Right atrium auricular region (tissue), 2 donors: ENCODE measurements around the gene CAVIN2. TPM values are rescaled to one million over a fixed set of nuclear protein-coding genes. Genes with fewer than 3 reads are reported as not detected.
A peak's percentile ranks its signal among the peaks of the same experiment; 100 is the strongest.

ENCODE experiments used
- DNase-seq: peaks from one replicate; pipeline ENCODE4 v3.0.0-alpha.2; 2019; ENCODE audit warnings: low spot score
- H3K27ac ChIP-seq, 2 donors: fragments of 200-600 bp; sonication (generic); 1 replicate in 1 of 2; 2 replicates in 1 of 2; pipeline ENCODE4 v1.5.1; 2016 to 2019
- H3K27me3 ChIP-seq, 2 donors: fragments of 200-600 bp; sonication (generic); one replicate each; pipeline versions ENCODE4 v1.5.1 to v1.6.0; 2017 to 2019
- H3K36me3 ChIP-seq: fragments of 200-600 bp; sonication (generic); one replicate; pipeline ENCODE4 v1.5.1; 2016
- H3K4me1 ChIP-seq, 2 donors: fragments of 200-600 bp; sonication (generic); one replicate each; pipeline versions ENCODE4 v1.5.1 to v1.6.0; 2017 to 2019
- H3K4me3 ChIP-seq, 2 donors: fragments of 200-600 bp; sonication (generic); 1 replicate in 1 of 2; 2 replicates in 1 of 2; pipeline ENCODE4 v1.5.1; 2017 to 2019; ENCODE audit warnings: mild to moderate bottlenecking in 1 of 2, moderate library complexity in 1 of 2
- H3K9me3 ChIP-seq, 2 donors: fragments of 200-600 bp; sonication (generic); one replicate each; pipeline ENCODE4 v1.5.1; 2019
- total RNA-seq, 2 donors: library from RNA; depleted of rRNA; stranded (reverse); fragments of >200 nt; gene quantifications; one replicate each; pipeline ENCODE4 v1.1.0, GENCODE V29; 2016
- TF ChIP-seq, protein P1 (sequence below), 2 donors: fragments of 200-600 bp; sonication (generic); IDR thresholded peaks; one replicate each; pipeline ENCODE4 v1.5.1; 2019; ENCODE audit warnings: antibody characterized with exemption in 2 of 2

Gene CAVIN2
- total RNA-seq, 2 donors from 2014 or later = 118 to 263 TPM

DNA sequence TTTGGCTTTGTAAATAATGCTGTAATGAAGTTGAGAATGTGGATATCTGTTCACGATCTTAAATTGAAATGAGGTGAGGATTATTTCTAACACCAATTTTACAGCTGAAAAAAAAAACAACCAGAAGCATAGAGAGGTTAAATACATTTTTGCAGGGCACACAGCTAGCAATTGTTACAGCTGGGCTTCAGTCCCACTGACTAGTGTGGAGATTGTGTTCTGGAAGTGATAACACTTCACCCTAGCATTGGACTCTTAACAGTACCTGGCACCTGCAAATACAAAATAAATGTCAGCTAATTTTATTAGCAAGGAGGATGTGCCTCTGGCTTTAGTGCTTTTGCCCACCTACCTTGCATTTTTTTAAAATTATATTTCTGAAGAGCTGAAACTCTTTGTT, 28.8 kb downstream of the CAVIN2 start:
- Histone ChIP-seq H3K9me3 (no peaks in the 10 kb centered on the region), H3K4me3 (no peak overlapping the region), H3K4me1 (no peaks in the 10 kb centered on the region), H3K27ac (peak overlapping the region in 1 of 2 donors; percentile 32), H3K27me3 (no peaks in the 10 kb centered on the region), H3K36me3 (no peaks in the 10 kb centered on the region)
- DNase-seq = no peak
- TF ChIP-seq, protein P1, sequence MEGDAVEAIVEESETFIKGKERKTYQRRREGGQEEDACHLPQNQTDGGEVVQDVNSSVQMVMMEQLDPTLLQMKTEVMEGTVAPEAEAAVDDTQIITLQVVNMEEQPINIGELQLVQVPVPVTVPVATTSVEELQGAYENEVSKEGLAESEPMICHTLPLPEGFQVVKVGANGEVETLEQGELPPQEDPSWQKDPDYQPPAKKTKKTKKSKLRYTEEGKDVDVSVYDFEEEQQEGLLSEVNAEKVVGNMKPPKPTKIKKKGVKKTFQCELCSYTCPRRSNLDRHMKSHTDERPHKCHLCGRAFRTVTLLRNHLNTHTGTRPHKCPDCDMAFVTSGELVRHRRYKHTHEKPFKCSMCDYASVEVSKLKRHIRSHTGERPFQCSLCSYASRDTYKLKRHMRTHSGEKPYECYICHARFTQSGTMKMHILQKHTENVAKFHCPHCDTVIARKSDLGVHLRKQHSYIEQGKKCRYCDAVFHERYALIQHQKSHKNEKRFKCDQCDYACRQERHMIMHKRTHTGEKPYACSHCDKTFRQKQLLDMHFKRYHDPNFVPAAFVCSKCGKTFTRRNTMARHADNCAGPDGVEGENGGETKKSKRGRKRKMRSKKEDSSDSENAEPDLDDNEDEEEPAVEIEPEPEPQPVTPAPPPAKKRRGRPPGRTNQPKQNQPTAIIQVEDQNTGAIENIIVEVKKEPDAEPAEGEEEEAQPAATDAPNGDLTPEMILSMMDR (IDR thresholded peaks at IDR 0.05) = no peak

GRCh38 chr2:191815010-191815409, 31.9 kb downstream of the CAVIN2 start:
- no peaks in the 10 kb centered on the region for H3K27me3 ChIP-seq
- H3K4me3 ChIP-seq = no peak overlapping the region
- TF ChIP-seq, protein P1 (IDR thresholded peaks at IDR 0.05) = no peak
- H3K27ac ChIP-seq = no peak overlapping the region
- no peaks in the 10 kb centered on the region for H3K9me3 ChIP-seq
- no peak for DNase-seq
- no peaks in the 10 kb centered on the region for H3K36me3 ChIP-seq
- H3K4me1 ChIP-seq = peaks cover 0 to 8% of the 10 kb centered on the region in 2 donors

DNA sequence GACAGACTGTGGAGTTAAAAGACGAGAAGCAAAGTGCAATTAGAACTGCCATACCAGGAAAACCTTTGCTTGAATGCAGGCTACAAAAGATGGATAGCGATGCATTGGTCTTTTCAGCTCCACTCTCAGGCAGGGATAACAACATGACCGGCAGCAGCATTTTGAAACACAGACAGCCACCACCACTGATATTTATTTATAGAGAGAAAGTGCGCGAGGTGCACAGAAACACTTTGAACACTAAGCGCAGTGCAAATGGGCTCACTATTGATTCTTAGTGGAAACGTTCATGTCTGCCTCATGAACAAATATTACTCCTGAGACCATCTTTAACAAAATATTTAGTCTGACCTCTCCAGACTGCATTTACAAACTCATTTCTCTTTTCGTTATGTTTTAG, 32.9 kb downstream of the CAVIN2 start:
- H3K36me3 ChIP-seq = no peaks in the 10 kb centered on the region
- H3K4me1 ChIP-seq = peaks cover 0 to 8% of the 10 kb centered on the region in 2 donors
- H3K9me3 ChIP-seq = no peaks in the 10 kb centered on the region
- H3K4me3 ChIP-seq = no peak overlapping the region
- TF ChIP-seq, protein P1 (IDR thresholded peaks at IDR 0.05) = no peak
- no peaks in the 10 kb centered on the region for H3K27me3 ChIP-seq
- no peak overlapping the region for H3K27ac ChIP-seq
- no peak for DNase-seq

GRCh38 chr2:191811807-191812602, 34.9 kb downstream of the CAVIN2 start:
- Histone ChIP-seq H3K27me3 (no peaks in the 10 kb centered on the region), H3K9me3 (no peaks in the 10 kb centered on the region), H3K4me3 (no peak overlapping the region), H3K4me1 (peaks cover 0 to 8% of the 10 kb centered on the region in 2 donors), H3K27ac (no peak overlapping the region), H3K36me3 (no peaks in the 10 kb centered on the region)
- TF ChIP-seq, protein P1 (IDR thresholded peaks at IDR 0.05) = peak; percentile 44 to 86
- peak; percentile 77 for DNase-seq

- Histone ChIP-seq H3K27ac (no peak overlapping the region), H3K4me3 (no peak overlapping the region), H3K9me3 (no peaks in the 10 kb centered on the region), H3K27me3 (no peaks in the 10 kb centered on the region), H3K36me3 (no peaks in the 10 kb centered on the region), H3K4me1 (no peaks in the 10 kb centered on the region)
- no peak for DNase-seq
- TF ChIP-seq, protein P1 (IDR thresholded peaks at IDR 0.05) = no peak
Observed at GRCh38 chr2:191806396-191806795, 40.5 kb downstream of the CAVIN2 start.

- Histone ChIP-seq H3K27ac (no peak overlapping the region), H3K9me3 (no peaks in the 10 kb centered on the region), H3K36me3 (no peaks in the 10 kb centered on the region), H3K4me3 (no peak overlapping the region), H3K27me3 (no peaks in the 10 kb centered on the region), H3K4me1 (no peaks in the 10 kb centered on the region)
- TF ChIP-seq, protein P1 (IDR thresholded peaks at IDR 0.05) = no peak
- no peak for DNase-seq
Observed at GRCh38 chr2:191804766-191805165, 42.1 kb downstream of the CAVIN2 start.
